Uterus (tissue), 4 donors: ENCODE results near the gene SMURF1. TPM values are rescaled to one million over a fixed set of nuclear protein-coding genes. Genes with fewer than 3 reads are reported as not detected.
"Not testable (repeated sequence)": the region's sequence is repeated elsewhere in the genome, so short reads cannot be mapped to it uniquely, and the experiment has no call there.

Experiments used
- DNase-seq, 2 donors: peaks; one replicate each; pipeline ENCODE4 v3.0.0-alpha.2; 2019 to 2020
- H3K27ac ChIP-seq, 2 donors: fragments of 200-600 bp; sonication (generic); 1 replicate in 1 of 2; 2 replicates in 1 of 2; pipeline ENCODE4 v1.5.1; 2016 to 2018
- H3K27me3 ChIP-seq, 2 donors: fragments of 200-600 bp; sonication (generic); one replicate each; pipeline ENCODE4 v1.5.1; 2018 to 2019; ENCODE audit warnings: control low read depth in 1 of 2
- H3K36me3 ChIP-seq, 2 donors: fragments of 200-600 bp; sonication (generic); one replicate each; pipeline ENCODE4 v1.5.1; 2019; ENCODE audit warnings: control low read depth in 1 of 2
- H3K4me1 ChIP-seq, 2 donors: fragments of 200-600 bp; sonication (generic); one replicate each; pipeline ENCODE4 v1.5.1; 2018 to 2019; ENCODE audit warnings: control low read depth in 1 of 2
- H3K4me3 ChIP-seq, 2 donors: fragments of 200-600 bp; sonication (generic); 1 replicate in 1 of 2; 2 replicates in 1 of 2; pipeline ENCODE4 v1.5.1; 2018 to 2019; ENCODE audit warnings: mild to moderate bottlenecking in 1 of 2
- H3K9me3 ChIP-seq, 2 donors: fragments of 200-600 bp; sonication (generic); one replicate each; pipeline ENCODE4 v1.5.1; 2019; ENCODE audit warnings: control low read depth in 1 of 2
- POLR2A ChIP-seq, 2 donors: fragments of 450-650 bp; IDR thresholded peaks; one replicate each; pipeline ENCODE4 v1.6.1; 2016; ENCODE audit warnings: antibody characterized with exemption in 2 of 2, mild to moderate bottlenecking in 1 of 2, moderate library complexity in 1 of 2
- intact Hi-C: fragments of 100-400 bp; cut with DNase I; formaldehyde crosslinking; loops from one replicate; pipeline ENCODE4 v1.15.1; 2023; ENCODE audit warnings: low total_unique reads
- total RNA-seq, 4 donors: library from RNA; depleted of rRNA in 3 of 4; stranded (reverse); fragments of >200 nt in 3 of 4; gene quantifications; one replicate each; pipeline versions ENCODE4 v1.1.0 to v1.2.4, GENCODE V29; 2014 to 2023
- TF ChIP-seq, protein P1 (sequence below), 4 experiments: fragments of 200-600 bp in 2 of 4; fragments of 450-650 bp in 2 of 4; sonication (generic) in 2 of 4; IDR thresholded peaks; one replicate each; pipeline ENCODE4 v1.5.1; 2016 to 2019; ENCODE audit warnings: antibody characterized with exemption in 4 of 4, mild to moderate bottlenecking in 2 of 4, moderate library complexity in 1 of 4
- donor health status: DM: yes; HTN: yes; CAD: no.

SMURF1 gene
- total RNA-seq, 4 donors from 2014 or later, result 14.4 to 39.5 (median 26.2) TPM

DNA sequence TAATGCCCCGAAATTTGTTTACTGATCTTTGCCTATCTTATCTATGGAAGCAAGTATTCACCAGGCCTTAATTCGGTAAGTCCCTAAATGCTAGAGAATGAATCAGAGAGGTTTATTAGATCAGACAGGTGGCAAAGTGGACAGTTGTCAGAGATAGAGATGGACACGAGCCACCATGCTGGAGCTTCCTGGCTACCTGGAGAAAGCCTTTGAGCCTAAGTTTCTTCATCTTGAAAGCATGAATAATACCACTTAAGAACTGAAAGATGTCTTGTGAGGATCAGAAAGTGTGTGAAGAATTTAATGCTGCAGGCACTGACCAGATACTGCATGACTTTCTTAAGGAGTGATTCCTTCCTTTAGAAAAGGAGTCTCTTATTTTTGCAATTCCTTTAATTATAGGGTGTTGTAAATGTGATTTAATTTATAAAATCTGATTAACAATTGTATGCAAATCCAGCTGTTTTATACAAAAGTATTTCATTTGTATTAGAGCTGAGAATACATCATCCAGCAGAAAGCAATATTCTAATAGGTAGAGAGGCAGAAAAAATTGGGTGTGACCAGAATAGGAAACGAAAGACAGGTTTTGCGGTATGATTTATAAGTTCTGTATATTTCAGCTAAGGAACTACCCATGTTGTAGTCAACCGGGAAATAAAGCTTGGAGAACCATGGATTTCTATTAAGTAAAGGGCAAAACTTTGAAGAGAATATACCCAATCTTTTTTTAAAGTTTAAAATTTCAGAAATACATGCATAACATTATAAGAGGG lies 82.7 kb downstream of the SMURF1 start:
- Histone ChIP-seq H3K9me3 (no peaks in the 10 kb centered on the region), H3K27ac (no peak overlapping the region), H3K4me1 (no peaks in the 10 kb centered on the region), H3K36me3 (no peaks in the 10 kb centered on the region), H3K4me3 (no peak overlapping the region), H3K27me3 (no peaks in the 10 kb centered on the region)
- DNase-seq, result no peak
- TF ChIP-seq, protein P1, sequence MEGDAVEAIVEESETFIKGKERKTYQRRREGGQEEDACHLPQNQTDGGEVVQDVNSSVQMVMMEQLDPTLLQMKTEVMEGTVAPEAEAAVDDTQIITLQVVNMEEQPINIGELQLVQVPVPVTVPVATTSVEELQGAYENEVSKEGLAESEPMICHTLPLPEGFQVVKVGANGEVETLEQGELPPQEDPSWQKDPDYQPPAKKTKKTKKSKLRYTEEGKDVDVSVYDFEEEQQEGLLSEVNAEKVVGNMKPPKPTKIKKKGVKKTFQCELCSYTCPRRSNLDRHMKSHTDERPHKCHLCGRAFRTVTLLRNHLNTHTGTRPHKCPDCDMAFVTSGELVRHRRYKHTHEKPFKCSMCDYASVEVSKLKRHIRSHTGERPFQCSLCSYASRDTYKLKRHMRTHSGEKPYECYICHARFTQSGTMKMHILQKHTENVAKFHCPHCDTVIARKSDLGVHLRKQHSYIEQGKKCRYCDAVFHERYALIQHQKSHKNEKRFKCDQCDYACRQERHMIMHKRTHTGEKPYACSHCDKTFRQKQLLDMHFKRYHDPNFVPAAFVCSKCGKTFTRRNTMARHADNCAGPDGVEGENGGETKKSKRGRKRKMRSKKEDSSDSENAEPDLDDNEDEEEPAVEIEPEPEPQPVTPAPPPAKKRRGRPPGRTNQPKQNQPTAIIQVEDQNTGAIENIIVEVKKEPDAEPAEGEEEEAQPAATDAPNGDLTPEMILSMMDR (IDR thresholded peaks at IDR 0.05), result no peak
- no peak for TF ChIP-seq POLR2A (IDR thresholded peaks at IDR 0.05)
- intact Hi-C loops, result no loop called here

DNA sequence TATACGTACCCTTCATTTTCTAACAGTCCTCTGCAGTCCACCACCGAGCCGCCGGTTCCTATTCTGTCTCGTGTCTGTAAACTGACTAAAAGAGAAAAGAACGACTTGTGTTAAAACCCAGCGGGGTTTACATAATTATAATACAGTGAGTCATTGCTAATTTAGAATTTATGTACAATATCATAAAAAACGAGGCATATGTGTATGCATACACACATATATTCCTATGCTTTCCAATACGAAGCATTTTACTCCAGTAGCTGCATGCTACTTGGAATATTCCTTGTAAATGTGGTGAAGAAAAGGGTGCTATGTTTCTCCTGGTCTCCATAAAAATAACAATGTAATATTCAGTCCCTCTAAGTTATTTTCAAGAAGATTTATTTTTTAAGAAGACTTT lies 89.1 kb downstream of the SMURF1 start:
- TF ChIP-seq POLR2A (IDR thresholded peaks at IDR 0.05), result no peak
- TF ChIP-seq, protein P1 (IDR thresholded peaks at IDR 0.05), result no peak
- intact Hi-C loops, result no loop called here
- Histone ChIP-seq H3K27me3 (no peaks in the 10 kb centered on the region), H3K4me1 (no peaks in the 10 kb centered on the region), H3K27ac (no peak overlapping the region), H3K4me3 (no peak overlapping the region), H3K9me3 (no peaks in the 10 kb centered on the region), H3K36me3 (no peaks in the 10 kb centered on the region)
- DNase-seq, result no peak

DNA sequence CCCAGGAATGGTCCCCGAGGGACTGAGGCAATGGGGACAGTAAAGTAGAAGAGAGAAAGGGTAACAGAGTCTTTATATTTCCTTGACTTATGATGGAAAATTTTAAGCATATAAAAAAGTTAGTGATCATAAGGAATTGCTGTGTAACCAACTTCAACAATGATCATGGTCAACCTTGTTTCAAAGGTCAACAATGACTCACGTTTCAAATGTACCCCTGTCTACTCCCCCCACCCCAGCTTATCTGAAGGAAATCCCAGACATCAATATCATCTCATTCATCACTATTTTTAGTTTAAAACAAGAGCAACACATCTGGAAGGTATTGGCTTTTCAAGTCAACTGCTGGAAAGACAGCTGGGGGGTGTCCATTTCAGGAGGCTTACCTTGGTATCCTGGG lies 92.9 kb downstream of the SMURF1 start:
- no peaks in the 10 kb centered on the region for H3K36me3 ChIP-seq
- H3K4me1 ChIP-seq, result no peaks in the 10 kb centered on the region
- no peak for TF ChIP-seq POLR2A (IDR thresholded peaks at IDR 0.05)
- no peaks in the 10 kb centered on the region for H3K9me3 ChIP-seq
- intact Hi-C loops, result no loop called here
- H3K4me3 ChIP-seq, result no peak overlapping the region
- H3K27me3 ChIP-seq, result no peaks in the 10 kb centered on the region
- no peak overlapping the region for H3K27ac ChIP-seq
- DNase-seq, result no peak

- Histone ChIP-seq H3K9me3 (no peaks in the 10 kb centered on the region), H3K27ac (no peak overlapping the region), H3K36me3 (no peaks in the 10 kb centered on the region), H3K4me1 (no peaks in the 10 kb centered on the region), H3K4me3 (no peak overlapping the region), H3K27me3 (no peaks in the 10 kb centered on the region)
- intact Hi-C loops, result no loop called here
- DNase-seq, result no peak
- TF ChIP-seq, protein P1 (IDR thresholded peaks at IDR 0.05), result no peak
- TF ChIP-seq POLR2A (IDR thresholded peaks at IDR 0.05), result no peak
Observed at GRCh38 chr7:99047526-99048077, 96.3 kb downstream of the SMURF1 start.

GRCh38 chr7:99046722-99047121 lies 97.2 kb downstream of the SMURF1 start:
- H3K27ac ChIP-seq, result no peak overlapping the region
- DNase-seq, result no peak
- no peaks in the 10 kb centered on the region for H3K9me3 ChIP-seq
- intact Hi-C loops, result no loop called here
- H3K4me3 ChIP-seq, result no peak overlapping the region
- TF ChIP-seq, protein P1 (IDR thresholded peaks at IDR 0.05), result no peak
- no peak for TF ChIP-seq POLR2A (IDR thresholded peaks at IDR 0.05)
- no peaks in the 10 kb centered on the region for H3K4me1 ChIP-seq
- H3K27me3 ChIP-seq, result no peaks in the 10 kb centered on the region
- H3K36me3 ChIP-seq, result no peaks in the 10 kb centered on the region

DNA sequence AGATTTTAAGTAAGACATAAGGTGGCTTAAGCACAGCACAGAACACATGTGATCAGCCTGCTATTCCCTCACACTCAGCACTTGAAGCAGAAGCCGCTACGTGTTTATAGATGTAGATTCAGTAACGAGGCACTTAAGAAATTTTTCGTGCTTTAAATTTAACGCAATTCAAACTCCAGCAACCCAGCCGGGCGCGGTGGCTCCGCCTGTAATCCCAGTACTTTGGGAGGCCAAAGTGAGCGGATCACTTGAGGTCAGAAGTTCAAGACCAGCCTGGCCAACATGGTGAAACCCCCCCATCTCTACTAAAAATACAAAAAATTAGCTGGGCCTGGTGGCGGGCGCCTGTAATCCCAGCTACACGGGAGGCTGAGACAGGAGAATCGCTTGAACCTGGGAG lies 97.6 kb downstream of the SMURF1 start:
- H3K4me3 ChIP-seq, H3K27me3 ChIP-seq, H3K36me3 ChIP-seq, intact Hi-C loops, DNase-seq, H3K9me3 ChIP-seq, H3K4me1 ChIP-seq, H3K27ac ChIP-seq: not testable (repeated sequence)

DNA sequence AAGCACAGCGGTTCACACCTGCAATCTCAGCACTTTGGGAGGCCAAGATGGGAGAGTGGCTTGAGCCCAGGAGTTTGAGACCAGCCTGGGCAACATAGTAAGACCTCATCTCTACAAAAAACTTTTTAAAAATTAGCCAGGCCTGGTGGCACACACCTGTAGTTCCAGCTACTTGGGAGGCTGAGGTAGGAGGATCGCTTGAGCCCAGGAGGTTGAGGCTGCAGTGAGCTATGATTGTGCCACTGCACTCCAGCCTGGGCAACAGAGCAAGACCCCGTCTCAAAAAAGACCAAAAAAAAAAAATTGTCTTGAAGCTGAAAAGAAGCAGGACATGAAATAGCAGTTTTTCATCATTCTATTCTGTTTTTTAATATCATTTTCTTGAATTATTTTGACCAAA lies 99.0 kb downstream of the SMURF1 start:
- intact Hi-C loops, result not testable (repeated sequence)

More for the DNA sequence above, 99.0 kb downstream of the SMURF1 start:
- H3K27me3 ChIP-seq, H3K4me3 ChIP-seq, H3K4me1 ChIP-seq, DNase-seq, H3K36me3 ChIP-seq, H3K27ac ChIP-seq, H3K9me3 ChIP-seq: not testable (repeated sequence)
